NCI-H345 (cell line): ENCODE measurements around the gene SMARCC2.
"Not testable (repeated sequence)": the region's sequence is repeated elsewhere in the genome, so short reads cannot be mapped to it uniquely, and the experiment has no call there.

ENCODE experiments used
- DNase-seq: peaks from one replicate; lab custom pipeline; 2025; lab: John Stamatoyannopoulos, UW

SMARCC2 gene

GRCh38 chr12:56163533-56164344, 25.5 kb downstream of the SMARCC2 start:
- DNase-seq, result no peak

GRCh38 chr12:56162468-56163290, 26.6 kb downstream of the SMARCC2 start:
- DNase-seq, result no peak

GRCh38 chr12:56161690-56162351, 27.5 kb downstream of the SMARCC2 start:
- no peak for DNase-seq

GRCh38 chr12:56160894-56161689, 28.2 kb downstream of the SMARCC2 start:
- DNase-seq, result no peak

- no peak for DNase-seq
Measured at GRCh38 chr12:56160193-56160763, 29.0 kb downstream of the SMARCC2 start.

GRCh38 chr12:56159482-56160192, 29.6 kb downstream of the SMARCC2 start:
- no peak for DNase-seq

GRCh38 chr12:56158926-56159461, 30.3 kb downstream of the SMARCC2 start:
- DNase-seq, result peak; percentile 36

- DNase-seq, result peak; percentile 99
Measured at GRCh38 chr12:56158029-56158925, 31.0 kb downstream of the SMARCC2 start, which contains the start of gene MYL6. TSS of gene MYL6 (plus strand) at chr12:56158359. CDS start at chr12:56158402, 43 bp downstream.

GRCh38 chr12:56157201-56158028, 31.9 kb downstream of the SMARCC2 start:
- peak; percentile 87 for DNase-seq

- DNase-seq, result not testable (repeated sequence)
Measured at GRCh38 chr12:56156464-56157200, 32.7 kb downstream of the SMARCC2 start.

GRCh38 chr12:56155256-56155845, 33.9 kb downstream of the SMARCC2 start:
- no peak for DNase-seq

GRCh38 chr12:56154818-56155217, 34.5 kb downstream of the SMARCC2 start:
- no peak for DNase-seq

GRCh38 chr12:56154246-56154771, 35.0 kb downstream of the SMARCC2 start:
- DNase-seq, result peak; percentile 45

- no peak for DNase-seq
Measured at GRCh38 chr12:56153678-56154065, 35.6 kb downstream of the SMARCC2 start.

- no peak for DNase-seq
Measured at GRCh38 chr12:56152756-56153677, 36.3 kb downstream of the SMARCC2 start.
